ENCODE data around the gene EXOSC5.

DNA sequence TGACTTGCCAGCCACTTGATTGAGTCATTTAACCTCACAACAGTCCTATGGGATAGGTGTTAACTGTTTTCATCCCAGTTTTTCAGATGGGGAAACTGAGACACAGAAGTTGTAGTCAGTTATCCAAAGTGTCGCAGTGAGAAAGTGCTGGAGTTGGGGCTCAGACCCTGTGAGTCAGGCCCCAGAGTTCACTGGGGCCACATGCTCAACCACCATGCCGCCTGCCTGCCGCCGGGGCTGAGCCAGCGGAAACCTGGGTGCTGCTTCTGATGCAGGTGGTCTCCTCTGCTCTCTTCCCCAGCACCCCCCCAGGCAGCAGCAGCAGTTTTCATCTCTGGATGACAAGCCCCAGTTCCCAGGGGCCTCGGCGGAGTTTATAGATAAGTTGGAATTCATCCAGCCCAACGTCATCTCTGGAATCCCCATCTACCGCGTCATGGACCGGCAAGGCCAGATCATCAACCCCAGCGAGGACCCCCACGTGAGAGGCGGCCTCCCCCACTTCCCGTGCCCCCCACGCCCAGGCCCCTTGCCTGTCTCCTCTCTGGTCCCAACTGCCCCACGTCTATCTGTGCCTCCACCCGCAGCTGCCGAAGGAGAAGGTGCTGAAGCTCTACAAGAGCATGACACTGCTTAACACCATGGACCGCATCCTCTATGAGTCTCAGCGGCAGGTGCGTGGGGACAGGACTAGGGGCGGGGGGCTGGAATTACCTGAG is 13.3 kb upstream of the EXOSC5 start:
- TF ChIP-seq EZH2 (IDR thresholded peaks at IDR 0.05; ENCODE audit: borderline replicate concordance, insufficient read depth, low read length, poor library complexity, severe bottlenecking) (no peak), POLR2AphosphoS5 (IDR thresholded peaks at IDR 0.05) (no peak), MXI1 (conservative IDR thresholded peaks at IDR 0.05; ENCODE audit: poor library complexity, severe bottlenecking) (no peak), EP300 (conservative IDR thresholded peaks at IDR 0.05; ENCODE audit: poor library complexity, severe bottlenecking) (no peak), RAD21 (conservative IDR thresholded peaks at IDR 0.05) (no peak), TAF1 (IDR thresholded peaks at IDR 0.05; ENCODE audit: low read depth) (no peak), SMC3 (conservative IDR thresholded peaks at IDR 0.05; ENCODE audit: poor library complexity) (no peak)
- TF ChIP-seq, protein P1, sequence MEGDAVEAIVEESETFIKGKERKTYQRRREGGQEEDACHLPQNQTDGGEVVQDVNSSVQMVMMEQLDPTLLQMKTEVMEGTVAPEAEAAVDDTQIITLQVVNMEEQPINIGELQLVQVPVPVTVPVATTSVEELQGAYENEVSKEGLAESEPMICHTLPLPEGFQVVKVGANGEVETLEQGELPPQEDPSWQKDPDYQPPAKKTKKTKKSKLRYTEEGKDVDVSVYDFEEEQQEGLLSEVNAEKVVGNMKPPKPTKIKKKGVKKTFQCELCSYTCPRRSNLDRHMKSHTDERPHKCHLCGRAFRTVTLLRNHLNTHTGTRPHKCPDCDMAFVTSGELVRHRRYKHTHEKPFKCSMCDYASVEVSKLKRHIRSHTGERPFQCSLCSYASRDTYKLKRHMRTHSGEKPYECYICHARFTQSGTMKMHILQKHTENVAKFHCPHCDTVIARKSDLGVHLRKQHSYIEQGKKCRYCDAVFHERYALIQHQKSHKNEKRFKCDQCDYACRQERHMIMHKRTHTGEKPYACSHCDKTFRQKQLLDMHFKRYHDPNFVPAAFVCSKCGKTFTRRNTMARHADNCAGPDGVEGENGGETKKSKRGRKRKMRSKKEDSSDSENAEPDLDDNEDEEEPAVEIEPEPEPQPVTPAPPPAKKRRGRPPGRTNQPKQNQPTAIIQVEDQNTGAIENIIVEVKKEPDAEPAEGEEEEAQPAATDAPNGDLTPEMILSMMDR (IDR thresholded peaks at IDR 0.05; ENCODE audit: poor library complexity, severe bottlenecking), result no peak
- TF ChIP-seq, protein P2, sequence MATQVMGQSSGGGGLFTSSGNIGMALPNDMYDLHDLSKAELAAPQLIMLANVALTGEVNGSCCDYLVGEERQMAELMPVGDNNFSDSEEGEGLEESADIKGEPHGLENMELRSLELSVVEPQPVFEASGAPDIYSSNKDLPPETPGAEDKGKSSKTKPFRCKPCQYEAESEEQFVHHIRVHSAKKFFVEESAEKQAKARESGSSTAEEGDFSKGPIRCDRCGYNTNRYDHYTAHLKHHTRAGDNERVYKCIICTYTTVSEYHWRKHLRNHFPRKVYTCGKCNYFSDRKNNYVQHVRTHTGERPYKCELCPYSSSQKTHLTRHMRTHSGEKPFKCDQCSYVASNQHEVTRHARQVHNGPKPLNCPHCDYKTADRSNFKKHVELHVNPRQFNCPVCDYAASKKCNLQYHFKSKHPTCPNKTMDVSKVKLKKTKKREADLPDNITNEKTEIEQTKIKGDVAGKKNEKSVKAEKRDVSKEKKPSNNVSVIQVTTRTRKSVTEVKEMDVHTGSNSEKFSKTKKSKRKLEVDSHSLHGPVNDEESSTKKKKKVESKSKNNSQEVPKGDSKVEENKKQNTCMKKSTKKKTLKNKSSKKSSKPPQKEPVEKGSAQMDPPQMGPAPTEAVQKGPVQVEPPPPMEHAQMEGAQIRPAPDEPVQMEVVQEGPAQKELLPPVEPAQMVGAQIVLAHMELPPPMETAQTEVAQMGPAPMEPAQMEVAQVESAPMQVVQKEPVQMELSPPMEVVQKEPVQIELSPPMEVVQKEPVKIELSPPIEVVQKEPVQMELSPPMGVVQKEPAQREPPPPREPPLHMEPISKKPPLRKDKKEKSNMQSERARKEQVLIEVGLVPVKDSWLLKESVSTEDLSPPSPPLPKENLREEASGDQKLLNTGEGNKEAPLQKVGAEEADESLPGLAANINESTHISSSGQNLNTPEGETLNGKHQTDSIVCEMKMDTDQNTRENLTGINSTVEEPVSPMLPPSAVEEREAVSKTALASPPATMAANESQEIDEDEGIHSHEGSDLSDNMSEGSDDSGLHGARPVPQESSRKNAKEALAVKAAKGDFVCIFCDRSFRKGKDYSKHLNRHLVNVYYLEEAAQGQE (IDR thresholded peaks at IDR 0.05; ENCODE audit: borderline replicate concordance), result no peak
